WTC11 (cell line): ENCODE results near the gene TBC1D22A. TPM values are rescaled to one million over a fixed set of nuclear protein-coding genes. Genes with fewer than 3 reads are reported as not detected.

Experiments
- ATAC-seq: fragments of 200-7000 bp; cut with Tn5 transposase; 2 replicates; pipeline ENCODE4 v1.10.0; 2021; ENCODE audit warnings: mild to moderate bottlenecking, moderate library complexity
- CTCF ChIA-PET: fragments of 300-600 bp; sonication (Branson Sonifier 250); formaldehyde crosslinking; loops from one replicate; lab custom pipeline; 2021; ENCODE audit warnings: antibody characterized with exemption; lab: Charles Lee
- POLR2A ChIA-PET: fragments of 350-600 bp; sonication (Branson Sonifier 250); formaldehyde crosslinking; loops from one replicate; lab custom pipeline; 2021; ENCODE audit warnings: antibody characterized with exemption; lab: Charles Lee
- DNase-seq: peaks from one replicate; pipeline ENCODE4 v3.0.0; 2021; ENCODE audit warnings: low spot score
- H3K27ac Mint-ChIP-seq: 2 replicates; pipeline ENCODE4 v1.8.0; 2021; ENCODE audit warnings: mixed read lengths
- H3K27me3 Mint-ChIP-seq: 2 replicates; pipeline ENCODE4 v1.8.0; 2021; ENCODE audit warnings: low read depth, mild to moderate bottlenecking, moderate library complexity, mixed read lengths
- H3K36me3 Mint-ChIP-seq: 2 replicates; pipeline ENCODE4 v1.8.0; 2021; ENCODE audit warnings: mixed read lengths
- H3K4me1 Mint-ChIP-seq: 2 replicates; pipeline ENCODE4 v1.8.0; 2022; ENCODE audit warnings: mixed read lengths
- H3K4me3 Mint-ChIP-seq: 2 replicates; pipeline ENCODE4 v1.8.0; 2021; ENCODE audit warnings: mild to moderate bottlenecking, moderate library complexity, mixed read lengths
- H3K9me3 Mint-ChIP-seq: 2 replicates; pipeline ENCODE4 v1.8.0; 2021; ENCODE audit warnings: mixed read lengths
- ATF1 ChIP-seq: sonication (generic); formaldehyde crosslinking; IDR thresholded peaks from 2 replicates; pipeline ENCODE4 v1.8.1; 2023; ENCODE audit warnings: mild to moderate bottlenecking, moderate library complexity, missing genetic modification reagents
- CREM ChIP-seq: sonication (generic); formaldehyde crosslinking; IDR thresholded peaks from 2 replicates; pipeline ENCODE4 v1.8.1; 2022; ENCODE audit warnings: mild to moderate bottlenecking, missing genetic modification reagents, moderate library complexity
- FOXJ3 ChIP-seq: sonication (generic); formaldehyde crosslinking; IDR thresholded peaks from 2 replicates; pipeline ENCODE4 v1.9.0; 2021; ENCODE audit warnings: missing genetic modification reagents, mild to moderate bottlenecking, borderline replicate concordance
- GRHL2 ChIP-seq: fragments of 250-450 bp; sonication (Bioruptor Pico); IDR thresholded peaks from 2 replicates; pipeline ENCODE4 v1.8.0; 2022; ENCODE audit warnings: mild to moderate bottlenecking, moderate library complexity; ENCODE audit not compliant: insufficient replicate concordance, severe bottlenecking
- ZBTB21 ChIP-seq: sonication (generic); formaldehyde crosslinking; IDR thresholded peaks from 2 replicates; pipeline ENCODE4 v1.8.1; 2023; ENCODE audit warnings: mild to moderate bottlenecking, missing genetic modification reagents, borderline replicate concordance
- ZMAT4 ChIP-seq: fragments of 250-450 bp; sonication (Bioruptor Pico); IDR thresholded peaks from 2 replicates; pipeline ENCODE4 v1.9.0; 2021; ENCODE audit warnings: mild to moderate bottlenecking
- total RNA-seq: library from RNA; stranded (reverse); gene quantifications from 3 replicates; pipeline ENCODE4 v1.2.3, GENCODE V29; 2021
- TF ChIP-seq, protein P1 (sequence below): sonication (generic); formaldehyde crosslinking; IDR thresholded peaks from 2 replicates; pipeline ENCODE4 v1.8.1; 2023; ENCODE audit warnings: mild to moderate bottlenecking, missing genetic modification reagents, borderline replicate concordance
- TF ChIP-seq, protein P2 (sequence below): sonication (generic); formaldehyde crosslinking; IDR thresholded peaks from 2 replicates; pipeline ENCODE4 v1.8.1; 2023; ENCODE audit warnings: mild to moderate bottlenecking, missing genetic modification reagents, moderate library complexity
- TF ChIP-seq, protein P3 (sequence below): sonication (generic); formaldehyde crosslinking; IDR thresholded peaks from 2 replicates; pipeline ENCODE4 v1.8.0; 2022; ENCODE audit warnings: missing genetic modification reagents
- TF ChIP-seq, protein P4 (sequence below): sonication (generic); formaldehyde crosslinking; IDR thresholded peaks from 2 replicates; pipeline ENCODE4 v1.8.1; 2023; ENCODE audit warnings: mild to moderate bottlenecking, missing genetic modification reagents

Gene TBC1D22A
- total RNA-seq, 1 experiment from 2014 or later: 18.1 TPM

DNA sequence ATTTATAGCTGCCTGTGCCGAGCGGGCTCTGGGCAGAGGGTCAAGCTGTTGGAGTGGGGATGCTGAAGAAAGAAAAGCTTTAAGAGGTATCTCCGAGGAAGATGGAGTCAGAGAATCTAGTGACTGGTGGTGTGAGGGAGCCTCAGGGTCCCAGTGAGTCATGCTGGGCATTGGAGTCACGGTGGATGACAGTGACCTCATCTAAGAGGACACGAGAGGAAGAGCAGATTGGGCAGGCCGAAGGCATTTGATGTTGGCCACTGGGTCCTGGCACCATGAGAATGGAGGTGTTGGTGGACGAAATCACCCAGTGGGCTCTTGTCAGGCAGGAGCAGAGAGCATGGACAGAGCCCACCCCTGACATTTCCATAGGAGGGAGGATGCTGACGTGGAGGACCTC is 68.4 kb downstream of the TBC1D22A start (continued):
- TF ChIP-seq, protein P1, sequence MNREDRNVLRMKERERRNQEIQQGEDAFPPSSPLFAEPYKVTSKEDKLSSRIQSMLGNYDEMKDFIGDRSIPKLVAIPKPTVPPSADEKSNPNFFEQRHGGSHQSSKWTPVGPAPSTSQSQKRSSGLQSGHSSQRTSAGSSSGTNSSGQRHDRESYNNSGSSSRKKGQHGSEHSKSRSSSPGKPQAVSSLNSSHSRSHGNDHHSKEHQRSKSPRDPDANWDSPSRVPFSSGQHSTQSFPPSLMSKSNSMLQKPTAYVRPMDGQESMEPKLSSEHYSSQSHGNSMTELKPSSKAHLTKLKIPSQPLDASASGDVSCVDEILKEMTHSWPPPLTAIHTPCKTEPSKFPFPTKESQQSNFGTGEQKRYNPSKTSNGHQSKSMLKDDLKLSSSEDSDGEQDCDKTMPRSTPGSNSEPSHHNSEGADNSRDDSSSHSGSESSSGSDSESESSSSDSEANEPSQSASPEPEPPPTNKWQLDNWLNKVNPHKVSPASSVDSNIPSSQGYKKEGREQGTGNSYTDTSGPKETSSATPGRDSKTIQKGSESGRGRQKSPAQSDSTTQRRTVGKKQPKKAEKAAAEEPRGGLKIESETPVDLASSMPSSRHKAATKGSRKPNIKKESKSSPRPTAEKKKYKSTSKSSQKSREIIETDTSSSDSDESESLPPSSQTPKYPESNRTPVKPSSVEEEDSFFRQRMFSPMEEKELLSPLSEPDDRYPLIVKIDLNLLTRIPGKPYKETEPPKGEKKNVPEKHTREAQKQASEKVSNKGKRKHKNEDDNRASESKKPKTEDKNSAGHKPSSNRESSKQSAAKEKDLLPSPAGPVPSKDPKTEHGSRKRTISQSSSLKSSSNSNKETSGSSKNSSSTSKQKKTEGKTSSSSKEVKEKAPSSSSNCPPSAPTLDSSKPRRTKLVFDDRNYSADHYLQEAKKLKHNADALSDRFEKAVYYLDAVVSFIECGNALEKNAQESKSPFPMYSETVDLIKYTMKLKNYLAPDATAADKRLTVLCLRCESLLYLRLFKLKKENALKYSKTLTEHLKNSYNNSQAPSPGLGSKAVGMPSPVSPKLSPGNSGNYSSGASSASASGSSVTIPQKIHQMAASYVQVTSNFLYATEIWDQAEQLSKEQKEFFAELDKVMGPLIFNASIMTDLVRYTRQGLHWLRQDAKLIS (CRISPR knock-in tag): no peak
- TF ChIP-seq ATF1 (CRISPR knock-in tag): no peak
- TF ChIP-seq, protein P2, sequence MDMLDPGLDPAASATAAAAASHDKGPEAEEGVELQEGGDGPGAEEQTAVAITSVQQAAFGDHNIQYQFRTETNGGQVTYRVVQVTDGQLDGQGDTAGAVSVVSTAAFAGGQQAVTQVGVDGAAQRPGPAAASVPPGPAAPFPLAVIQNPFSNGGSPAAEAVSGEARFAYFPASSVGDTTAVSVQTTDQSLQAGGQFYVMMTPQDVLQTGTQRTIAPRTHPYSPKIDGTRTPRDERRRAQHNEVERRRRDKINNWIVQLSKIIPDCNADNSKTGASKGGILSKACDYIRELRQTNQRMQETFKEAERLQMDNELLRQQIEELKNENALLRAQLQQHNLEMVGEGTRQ (CRISPR knock-in tag): no peak
- TF ChIP-seq CREM (CRISPR knock-in tag): no peak

DNA sequence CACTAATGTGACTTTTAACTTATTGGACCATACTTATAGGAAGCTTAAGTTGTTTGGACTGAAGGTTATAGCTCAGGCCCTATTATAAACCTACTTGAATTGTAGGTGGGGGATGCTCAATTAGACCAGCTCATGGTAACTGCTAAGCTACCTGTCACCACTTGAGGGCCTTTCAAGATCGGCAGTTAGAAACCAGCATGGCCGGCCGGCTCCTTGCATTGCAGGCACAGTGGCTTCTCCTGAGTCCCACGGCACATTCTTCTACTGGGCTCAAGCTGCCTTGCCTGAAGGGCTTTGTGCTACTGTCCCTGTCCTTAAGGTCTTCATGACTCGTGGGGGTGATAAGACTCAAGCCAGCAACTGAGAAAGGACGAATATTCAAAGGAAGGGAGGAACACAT is 70.8 kb downstream of the TBC1D22A start:
- TF ChIP-seq ZBTB21 (CRISPR knock-in tag): no peak
- TF ChIP-seq, protein P3, sequence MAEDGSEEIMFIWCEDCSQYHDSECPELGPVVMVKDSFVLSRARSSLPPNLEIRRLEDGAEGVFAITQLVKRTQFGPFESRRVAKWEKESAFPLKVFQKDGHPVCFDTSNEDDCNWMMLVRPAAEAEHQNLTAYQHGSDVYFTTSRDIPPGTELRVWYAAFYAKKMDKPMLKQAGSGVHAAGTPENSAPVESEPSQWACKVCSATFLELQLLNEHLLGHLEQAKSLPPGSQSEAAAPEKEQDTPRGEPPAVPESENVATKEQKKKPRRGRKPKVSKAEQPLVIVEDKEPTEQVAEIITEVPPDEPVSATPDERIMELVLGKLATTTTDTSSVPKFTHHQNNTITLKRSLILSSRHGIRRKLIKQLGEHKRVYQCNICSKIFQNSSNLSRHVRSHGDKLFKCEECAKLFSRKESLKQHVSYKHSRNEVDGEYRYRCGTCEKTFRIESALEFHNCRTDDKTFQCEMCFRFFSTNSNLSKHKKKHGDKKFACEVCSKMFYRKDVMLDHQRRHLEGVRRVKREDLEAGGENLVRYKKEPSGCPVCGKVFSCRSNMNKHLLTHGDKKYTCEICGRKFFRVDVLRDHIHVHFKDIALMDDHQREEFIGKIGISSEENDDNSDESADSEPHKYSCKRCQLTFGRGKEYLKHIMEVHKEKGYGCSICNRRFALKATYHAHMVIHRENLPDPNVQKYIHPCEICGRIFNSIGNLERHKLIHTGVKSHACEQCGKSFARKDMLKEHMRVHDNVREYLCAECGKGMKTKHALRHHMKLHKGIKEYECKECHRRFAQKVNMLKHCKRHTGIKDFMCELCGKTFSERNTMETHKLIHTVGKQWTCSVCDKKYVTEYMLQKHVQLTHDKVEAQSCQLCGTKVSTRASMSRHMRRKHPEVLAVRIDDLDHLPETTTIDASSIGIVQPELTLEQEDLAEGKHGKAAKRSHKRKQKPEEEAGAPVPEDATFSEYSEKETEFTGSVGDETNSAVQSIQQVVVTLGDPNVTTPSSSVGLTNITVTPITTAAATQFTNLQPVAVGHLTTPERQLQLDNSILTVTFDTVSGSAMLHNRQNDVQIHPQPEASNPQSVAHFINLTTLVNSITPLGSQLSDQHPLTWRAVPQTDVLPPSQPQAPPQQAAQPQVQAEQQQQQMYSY (CRISPR knock-in tag): no peak
- Mint-ChIP-seq H3K27me3 (no peaks in the 10 kb centered on the region; the same call in 1 of the 2 replicates), H3K36me3 (peaks cover 36% of the 10 kb centered on the region), H3K4me3 (no peak overlapping the region), H3K27ac (no peak overlapping the region), H3K9me3 (peaks cover 27% of the 10 kb centered on the region), H3K4me1 (peaks cover 25% of the 10 kb centered on the region)
- ATAC-seq (peak; percentile 95), DNase-seq (peak; percentile 67)
- ChIA-PET CTCF (interaction anchor here (0.5 to 3.4 kb wide), 29 partner anchors 9 to 761 kb away, joined by 3 to 22 read pairs (median 3); no protein-coding TSS in a partner anchor), POLR2A (no interaction called here)

DNA sequence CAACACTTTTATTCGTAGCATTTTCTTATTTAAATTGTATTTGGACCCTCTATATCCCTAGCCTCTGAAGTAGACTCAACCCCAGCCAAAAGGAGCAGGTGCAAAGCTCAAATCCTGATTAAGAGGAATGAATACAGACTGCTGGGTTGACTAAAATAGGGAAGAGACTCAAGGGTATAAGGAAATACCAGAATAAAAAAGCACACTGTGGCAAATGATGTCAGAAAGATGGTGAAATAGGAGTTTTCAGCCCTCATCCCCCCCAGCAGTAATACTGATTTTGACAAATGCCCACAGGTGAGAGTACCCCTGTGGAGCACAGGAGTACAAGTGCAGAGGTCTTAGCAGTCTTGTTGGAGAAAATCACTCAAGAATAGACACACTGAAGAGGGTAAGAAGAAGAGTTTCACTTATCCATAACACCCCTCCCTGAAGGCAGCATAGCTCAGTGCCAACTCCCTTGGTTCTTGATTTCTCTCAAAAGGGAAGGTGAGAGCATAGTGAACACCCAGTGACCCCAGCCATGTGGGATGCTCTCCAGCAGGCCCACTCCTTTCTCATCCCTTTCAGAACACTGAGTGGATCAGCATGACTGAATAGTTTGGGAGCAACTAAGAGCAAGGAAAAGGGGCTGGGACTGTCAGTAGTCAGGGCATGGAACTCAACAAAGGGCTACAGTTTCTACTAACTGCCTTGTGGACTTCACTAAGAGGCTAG is 71.7 kb downstream of the TBC1D22A start:
- peaks cover 27% of the 10 kb centered on the region for H3K9me3 Mint-ChIP-seq
- no peak overlapping the region for H3K4me3 Mint-ChIP-seq
- ATAC-seq (no peak), DNase-seq (no peak)
- peaks cover 29% of the 10 kb centered on the region for H3K36me3 Mint-ChIP-seq
- peaks cover 22% of the 10 kb centered on the region for H3K4me1 Mint-ChIP-seq
- POLR2A ChIA-PET: no interaction called here
- TF ChIP-seq FOXJ3 (CRISPR knock-in tag) (no peak), GRHL2 (CRISPR knock-in tag) (no peak), ZMAT4 (CRISPR knock-in tag) (no peak)
- TF ChIP-seq, protein P4, sequence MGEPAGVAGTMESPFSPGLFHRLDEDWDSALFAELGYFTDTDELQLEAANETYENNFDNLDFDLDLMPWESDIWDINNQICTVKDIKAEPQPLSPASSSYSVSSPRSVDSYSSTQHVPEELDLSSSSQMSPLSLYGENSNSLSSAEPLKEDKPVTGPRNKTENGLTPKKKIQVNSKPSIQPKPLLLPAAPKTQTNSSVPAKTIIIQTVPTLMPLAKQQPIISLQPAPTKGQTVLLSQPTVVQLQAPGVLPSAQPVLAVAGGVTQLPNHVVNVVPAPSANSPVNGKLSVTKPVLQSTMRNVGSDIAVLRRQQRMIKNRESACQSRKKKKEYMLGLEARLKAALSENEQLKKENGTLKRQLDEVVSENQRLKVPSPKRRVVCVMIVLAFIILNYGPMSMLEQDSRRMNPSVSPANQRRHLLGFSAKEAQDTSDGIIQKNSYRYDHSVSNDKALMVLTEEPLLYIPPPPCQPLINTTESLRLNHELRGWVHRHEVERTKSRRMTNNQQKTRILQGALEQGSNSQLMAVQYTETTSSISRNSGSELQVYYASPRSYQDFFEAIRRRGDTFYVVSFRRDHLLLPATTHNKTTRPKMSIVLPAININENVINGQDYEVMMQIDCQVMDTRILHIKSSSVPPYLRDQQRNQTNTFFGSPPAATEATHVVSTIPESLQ: no peak
- TF ChIP-seq, protein P2 (CRISPR knock-in tag): no peak
- CTCF ChIA-PET: interaction anchor here (1.7 to 3.4 kb wide), 2 partner anchors 11 to 35 kb away, joined by 17 to 20 read pairs; no protein-coding TSS in a partner anchor
- H3K27me3 Mint-ChIP-seq: no peaks in the 10 kb centered on the region; the same call in 1 of the 2 replicates
- no peak overlapping the region for H3K27ac Mint-ChIP-seq
